Germinal center (tissue), 1 donor: Measurements from ENCODE around the gene PLGRKT.
"Not testable (repeated sequence)": the region's sequence is repeated elsewhere in the genome, so short reads cannot be mapped to it uniquely, and the experiment has no call there.

Experiments used
- DNase-seq: peaks from one replicate; pipeline ENCODE4 v3.0.0; 2012; ENCODE audit warnings: mixed read lengths, low spot score

Gene PLGRKT

GRCh38 chr9:5375790-5376477 lies 61.8 kb downstream of the PLGRKT start:
- no peak for DNase-seq

GRCh38 chr9:5375091-5375490 lies 62.6 kb downstream of the PLGRKT start:
- DNase-seq: no peak

GRCh38 chr9:5364294-5365024 lies 73.3 kb downstream of the PLGRKT start:
- DNase-seq: no peak

- DNase-seq: no peak
Observed at GRCh38 chr9:5361326-5362010, 76.3 kb downstream of the PLGRKT start.

- no peak for DNase-seq
Observed at GRCh38 chr9:5360341-5360740, 77.4 kb downstream of the PLGRKT start.

GRCh38 chr9:5357431-5358105 lies 80.2 kb downstream of the PLGRKT start:
- DNase-seq: no peak

- DNase-seq: no peak
Observed at GRCh38 chr9:5355817-5356216, 81.9 kb downstream of the PLGRKT start.

GRCh38 chr9:5355226-5355625 lies 82.5 kb downstream of the PLGRKT start:
- no peak for DNase-seq

GRCh38 chr9:5354184-5354583 lies 83.5 kb downstream of the PLGRKT start:
- no peak for DNase-seq

- no peak for DNase-seq
Observed at GRCh38 chr9:5352637-5353248, 85.0 kb downstream of the PLGRKT start.

GRCh38 chr9:5338992-5339981 lies 98.4 kb downstream of the PLGRKT start, which contains the start of gene RLN1:
Gene RLN1, minus strand, starts transcription at chr9:5339876. Its CDS starts 130 bp downstream, at chr9:5339746.
- peak; percentile 6 for DNase-seq

GRCh38 chr9:5336688-5337087 lies 101.0 kb downstream of the PLGRKT start:
- no peak for DNase-seq

GRCh38 chr9:5331276-5331675 lies 106.4 kb downstream of the PLGRKT start:
- DNase-seq: not testable (repeated sequence)

- no peak for DNase-seq
Observed at GRCh38 chr9:5326893-5327548, 110.7 kb downstream of the PLGRKT start.

GRCh38 chr9:5326187-5326586 lies 111.5 kb downstream of the PLGRKT start:
- DNase-seq: no peak

GRCh38 chr9:5321601-5322000 lies 116.1 kb downstream of the PLGRKT start:
- not testable (repeated sequence) for DNase-seq

- DNase-seq: no peak
Observed at GRCh38 chr9:5321058-5321457, 116.7 kb downstream of the PLGRKT start.

- not testable (repeated sequence) for DNase-seq
Observed at GRCh38 chr9:5316406-5316805, 121.3 kb downstream of the PLGRKT start.

GRCh38 chr9:5315187-5315923 lies 122.4 kb downstream of the PLGRKT start:
- DNase-seq: no peak
